ENCODE results near the gene DLGAP1. TPM values are rescaled to one million over a fixed set of nuclear protein-coding genes. Genes with fewer than 3 reads are reported as not detected.

Gene DLGAP1
- polyA plus RNA-seq, 1 donor from 2014 or later, result 4.5 TPM

- Histone ChIP-seq H3K4me3 (ENCODE audit: low read length) (no peak overlapping the region), H4K20me1 (ENCODE audit: insufficient read depth) (no peaks in the 10 kb centered on the region), H3K9ac (ENCODE audit: low read length) (no peak overlapping the region), H3K9me3 (ENCODE audit: low read length) (no peaks in the 10 kb centered on the region), H2AFZ (ENCODE audit: low read depth, low read length) (no peak overlapping the region), H3F3A (ENCODE audit: insufficient read depth, low read length, poor library complexity, severe bottlenecking) (no peaks in the 10 kb centered on the region), H3K79me2 (replicated peaks; ENCODE audit: insufficient read depth, low read length) (no peaks in the 10 kb centered on the region), H3K4me2 (ENCODE audit: low read length) (no peak overlapping the region), H3K36me3 (ENCODE audit: insufficient read depth, low read length) (no peaks in the 10 kb centered on the region), H3K27me3 (ENCODE audit: insufficient read depth, low read depth, low read length) (no peaks in the 10 kb centered on the region), H3K9me2 (ENCODE audit: insufficient read depth, low read length) (no peaks in the 10 kb centered on the region), H3K27ac (ENCODE audit: low read length) (no peak overlapping the region)
- no peak for TF ChIP-seq MXI1 (conservative IDR thresholded peaks at IDR 0.05; ENCODE audit: poor library complexity, severe bottlenecking)
- TF ChIP-seq, protein P1, sequence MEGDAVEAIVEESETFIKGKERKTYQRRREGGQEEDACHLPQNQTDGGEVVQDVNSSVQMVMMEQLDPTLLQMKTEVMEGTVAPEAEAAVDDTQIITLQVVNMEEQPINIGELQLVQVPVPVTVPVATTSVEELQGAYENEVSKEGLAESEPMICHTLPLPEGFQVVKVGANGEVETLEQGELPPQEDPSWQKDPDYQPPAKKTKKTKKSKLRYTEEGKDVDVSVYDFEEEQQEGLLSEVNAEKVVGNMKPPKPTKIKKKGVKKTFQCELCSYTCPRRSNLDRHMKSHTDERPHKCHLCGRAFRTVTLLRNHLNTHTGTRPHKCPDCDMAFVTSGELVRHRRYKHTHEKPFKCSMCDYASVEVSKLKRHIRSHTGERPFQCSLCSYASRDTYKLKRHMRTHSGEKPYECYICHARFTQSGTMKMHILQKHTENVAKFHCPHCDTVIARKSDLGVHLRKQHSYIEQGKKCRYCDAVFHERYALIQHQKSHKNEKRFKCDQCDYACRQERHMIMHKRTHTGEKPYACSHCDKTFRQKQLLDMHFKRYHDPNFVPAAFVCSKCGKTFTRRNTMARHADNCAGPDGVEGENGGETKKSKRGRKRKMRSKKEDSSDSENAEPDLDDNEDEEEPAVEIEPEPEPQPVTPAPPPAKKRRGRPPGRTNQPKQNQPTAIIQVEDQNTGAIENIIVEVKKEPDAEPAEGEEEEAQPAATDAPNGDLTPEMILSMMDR (IDR thresholded peaks at IDR 0.05; ENCODE audit: poor library complexity, severe bottlenecking), result no peak
- no peak for TF ChIP-seq POLR2AphosphoS5 (IDR thresholded peaks at IDR 0.05)
Observed at GRCh38 chr18:4208366-4208765, 246.7 kb downstream of the DLGAP1 start.

GRCh38 chr18:4207383-4207985 is 247.6 kb downstream of the DLGAP1 start:
- Histone ChIP-seq H3K79me2 (replicated peaks; ENCODE audit: insufficient read depth, low read length) (no peaks in the 10 kb centered on the region), H3K27me3 (ENCODE audit: insufficient read depth, low read depth, low read length) (no peaks in the 10 kb centered on the region), H3K4me3 (ENCODE audit: low read length) (no peak overlapping the region), H3K36me3 (ENCODE audit: insufficient read depth, low read length) (no peaks in the 10 kb centered on the region), H4K20me1 (ENCODE audit: insufficient read depth) (no peaks in the 10 kb centered on the region), H3K9me2 (ENCODE audit: insufficient read depth, low read length) (no peaks in the 10 kb centered on the region), H3K9me3 (ENCODE audit: low read length) (no peaks in the 10 kb centered on the region), H2AFZ (ENCODE audit: low read depth, low read length) (no peak overlapping the region), H3K9ac (ENCODE audit: low read length) (no peak overlapping the region), H3K27ac (ENCODE audit: low read length) (no peak overlapping the region), H3F3A (ENCODE audit: insufficient read depth, low read length, poor library complexity, severe bottlenecking) (no peaks in the 10 kb centered on the region), H3K4me2 (ENCODE audit: low read length) (no peak overlapping the region)
- TF ChIP-seq SMC3 (conservative IDR thresholded peaks at IDR 0.05; ENCODE audit: poor library complexity) (no peak), RAD21 (conservative IDR thresholded peaks at IDR 0.05) (no peak), EP300 (conservative IDR thresholded peaks at IDR 0.05; ENCODE audit: poor library complexity, severe bottlenecking) (no peak), EZH2 (IDR thresholded peaks at IDR 0.05; ENCODE audit: borderline replicate concordance, insufficient read depth, low read length, poor library complexity, severe bottlenecking) (no peak), TAF1 (IDR thresholded peaks at IDR 0.05; ENCODE audit: low read depth) (no peak)
- TF ChIP-seq, protein P1 (IDR thresholded peaks at IDR 0.05; ENCODE audit: poor library complexity, severe bottlenecking), result no peak

- H3F3A ChIP-seq (ENCODE audit: insufficient read depth, low read length, poor library complexity, severe bottlenecking), result no peaks in the 10 kb centered on the region
- H3K36me3 ChIP-seq (ENCODE audit: insufficient read depth, low read length), result no peaks in the 10 kb centered on the region
- no peaks in the 10 kb centered on the region for H3K9me2 ChIP-seq (ENCODE audit: insufficient read depth, low read length)
- H2AFZ ChIP-seq (ENCODE audit: low read depth, low read length), result no peak overlapping the region
- H3K27me3 ChIP-seq (ENCODE audit: insufficient read depth, low read depth, low read length), result no peaks in the 10 kb centered on the region
- no peak overlapping the region for H3K4me3 ChIP-seq (ENCODE audit: low read length)
- H3K4me2 ChIP-seq (ENCODE audit: low read length), result no peak overlapping the region
- H4K20me1 ChIP-seq (ENCODE audit: insufficient read depth), result no peaks in the 10 kb centered on the region
- no peaks in the 10 kb centered on the region for H3K79me2 ChIP-seq (replicated peaks; ENCODE audit: insufficient read depth, low read length)
- TF ChIP-seq EP300 (conservative IDR thresholded peaks at IDR 0.05; ENCODE audit: poor library complexity, severe bottlenecking), result no peak
- TF ChIP-seq, protein P1 (IDR thresholded peaks at IDR 0.05; ENCODE audit: poor library complexity, severe bottlenecking), result no peak
- no peak for TF ChIP-seq POLR2AphosphoS5 (IDR thresholded peaks at IDR 0.05)
- TF ChIP-seq SMC3 (conservative IDR thresholded peaks at IDR 0.05; ENCODE audit: poor library complexity), result no peak
- no peak overlapping the region for H3K27ac ChIP-seq (ENCODE audit: low read length)
- no peak overlapping the region for H3K9ac ChIP-seq (ENCODE audit: low read length)
- H3K9me3 ChIP-seq (ENCODE audit: low read length), result no peaks in the 10 kb centered on the region
Observed at GRCh38 chr18:4204438-4204720, 250.7 kb downstream of the DLGAP1 start.

Measured in neural cell (in vitro differentiated cells).